ENCODE data around the gene DGAT2.

GRCh38 chr11:75784085-75784478 lies 15.5 kb downstream of the DGAT2 start:
- TF ChIP-seq EP300 (IDR thresholded peaks at IDR 0.05) (no peak), POLR2AphosphoS5 (IDR thresholded peaks at IDR 0.05) (no peak), CTCF (IDR thresholded peaks at IDR 0.05) (no peak)

Data from upper lobe of left lung (tissue), 4 donors.